IPS-20b (cell line): ENCODE results near the gene POMZP3.
"Not testable (repeated sequence)": the region's sequence is repeated elsewhere in the genome, so short reads cannot be mapped to it uniquely, and the experiment has no call there.

Experiments used
- H3K27ac ChIP-seq: one replicate; pipeline ENCODE4 v1.5.1; 2013; ENCODE audit warnings: low read length
- H3K27me3 ChIP-seq: 2 replicates; pipeline ENCODE4 v1.6.1; 2013; ENCODE audit warnings: mild to moderate bottlenecking, low read length, inconsistent platforms; ENCODE audit not compliant: insufficient read depth
- H3K36me3 ChIP-seq: 2 replicates; pipeline ENCODE4 v1.6.1; 2013; ENCODE audit warnings: low read depth, mild to moderate bottlenecking, inconsistent platforms, low read length, moderate library complexity; ENCODE audit not compliant: insufficient read depth
- H3K4me1 ChIP-seq: 2 replicates; pipeline ENCODE4 v1.6.1; 2013; ENCODE audit warnings: mild to moderate bottlenecking, control low read depth, inconsistent platforms, low read length, moderate library complexity; ENCODE audit not compliant: insufficient read depth
- H3K4me3 ChIP-seq: 2 replicates; pipeline ENCODE4 v1.5.1; 2013; ENCODE audit warnings: mild to moderate bottlenecking, low read length, inconsistent platforms
- H3K9ac ChIP-seq: 2 replicates; pipeline ENCODE4 v1.6.1; 2013; ENCODE audit warnings: low read depth, mild to moderate bottlenecking, inconsistent platforms, low read length, moderate library complexity
- H3K9me3 ChIP-seq: 2 replicates; pipeline ENCODE4 v1.6.1; 2013; ENCODE audit warnings: mild to moderate bottlenecking, low read depth, low read length, inconsistent platforms; ENCODE audit not compliant: insufficient read depth

The POMZP3 gene

GRCh38 chr7:76626989-76627642 lies at the start of gene POMZP3:
Gene POMZP3 (minus strand): TSS chr7:76627279. CDS start chr7:76626064, 1,215 bp downstream.
- H3K27me3 ChIP-seq, H3K36me3 ChIP-seq, H3K4me1 ChIP-seq, H3K9me3 ChIP-seq, H3K27ac ChIP-seq: not testable (repeated sequence)
- peak within 1 kb of the TSS; percentile 75 for H3K4me3 ChIP-seq
- peak within 1 kb of the TSS; percentile 79 for H3K9ac ChIP-seq

GRCh38 chr7:76675783-76676182 lies 48.7 kb upstream of the POMZP3 start:
- not testable (repeated sequence) for H3K27ac ChIP-seq

GRCh38 chr7:76673346-76673745 lies 46.3 kb upstream of the POMZP3 start:
- H3K4me3 ChIP-seq, H3K9me3 ChIP-seq, H3K27me3 ChIP-seq, H3K36me3 ChIP-seq, H3K4me1 ChIP-seq: not testable (repeated sequence)
- Histone ChIP-seq H3K9ac (peak overlapping the region; percentile 74; the same call in 1 of the 2 replicates), H3K27ac (peak overlapping the region; percentile 70)

More at GRCh38 chr7:76675783-76676182, 48.7 kb upstream of the POMZP3 start:
- not testable (repeated sequence) for H3K9me3 ChIP-seq, H3K27me3 ChIP-seq, H3K4me1 ChIP-seq, H3K36me3 ChIP-seq, H3K9ac ChIP-seq, H3K4me3 ChIP-seq

- H3K4me3 ChIP-seq, H3K36me3 ChIP-seq, H3K4me1 ChIP-seq, H3K9ac ChIP-seq, H3K9me3 ChIP-seq, H3K27ac ChIP-seq, H3K27me3 ChIP-seq: not testable (repeated sequence)
These were observed 32.1 kb upstream of the POMZP3 start for GRCh38 chr7:76659212-76659611.

- not testable (repeated sequence) for H3K4me1 ChIP-seq, H3K36me3 ChIP-seq, H3K27ac ChIP-seq, H3K4me3 ChIP-seq, H3K9me3 ChIP-seq, H3K27me3 ChIP-seq, H3K9ac ChIP-seq
These were observed 29.3 kb upstream of the POMZP3 start for GRCh38 chr7:76656425-76656824.

GRCh38 chr7:76642620-76643019 lies 15.5 kb upstream of the POMZP3 start:
- H3K4me3 ChIP-seq, H3K9ac ChIP-seq, H3K9me3 ChIP-seq, H3K4me1 ChIP-seq, H3K27me3 ChIP-seq, H3K36me3 ChIP-seq, H3K27ac ChIP-seq: not testable (repeated sequence)

- H3K27ac ChIP-seq, H3K9me3 ChIP-seq, H3K36me3 ChIP-seq, H3K27me3 ChIP-seq, H3K4me3 ChIP-seq, H3K9ac ChIP-seq, H3K4me1 ChIP-seq: not testable (repeated sequence)
These were observed 10.1 kb upstream of the POMZP3 start for GRCh38 chr7:76637061-76637691.

- not testable (repeated sequence) for H3K27ac ChIP-seq, H3K36me3 ChIP-seq, H3K9me3 ChIP-seq, H3K4me1 ChIP-seq, H3K27me3 ChIP-seq
- Histone ChIP-seq H3K4me3 (peak overlapping the region; percentile 69), H3K9ac (peak overlapping the region; percentile 70; the same call in 1 of the 2 replicates)
These were observed 498 bp downstream of the POMZP3 start for GRCh38 chr7:76626581-76626980.

- H3K9ac ChIP-seq, H3K4me1 ChIP-seq, H3K36me3 ChIP-seq, H3K27me3 ChIP-seq, H3K4me3 ChIP-seq, H3K27ac ChIP-seq, H3K9me3 ChIP-seq: not testable (repeated sequence)
These were observed 7.5 kb downstream of the POMZP3 start for GRCh38 chr7:76619439-76620190.

- H3K27me3 ChIP-seq, H3K9ac ChIP-seq, H3K9me3 ChIP-seq, H3K4me1 ChIP-seq, H3K27ac ChIP-seq, H3K36me3 ChIP-seq, H3K4me3 ChIP-seq: not testable (repeated sequence)
These were observed 13.3 kb downstream of the POMZP3 start for GRCh38 chr7:76613783-76614182.

GRCh38 chr7:76612232-76612631 lies 14.8 kb downstream of the POMZP3 start:
- not testable (repeated sequence) for H3K27ac ChIP-seq, H3K4me1 ChIP-seq, H3K9me3 ChIP-seq, H3K27me3 ChIP-seq, H3K9ac ChIP-seq, H3K4me3 ChIP-seq, H3K36me3 ChIP-seq

GRCh38 chr7:76609864-76610263 lies 17.2 kb downstream of the POMZP3 start:
- not testable (repeated sequence) for H3K4me3 ChIP-seq, H3K27me3 ChIP-seq, H3K9ac ChIP-seq, H3K27ac ChIP-seq, H3K9me3 ChIP-seq, H3K4me1 ChIP-seq, H3K36me3 ChIP-seq
